ENCODE data around the gene LRIG3.

LRIG3 gene

GRCh38 chr12:58844161-58844560, 76.1 kb downstream of the LRIG3 start:
- no peak for DNase-seq

GRCh38 chr12:58841058-58841798, 79.1 kb downstream of the LRIG3 start:
- no peak for DNase-seq

GRCh38 chr12:58833853-58834252, 86.5 kb downstream of the LRIG3 start:
- no peak for DNase-seq

- no peak for DNase-seq
Observed at GRCh38 chr12:58832920-58833319, 87.4 kb downstream of the LRIG3 start.

All from CD4-positive, alpha-beta T cell treated with Interleukin-12 subunit alpha and Interleukin-12 subunit beta, for 1 hour (primary cell).